Fibroblast of peridontal ligament (primary cell): Measurements from ENCODE around the gene DGCR6.
"Not testable (repeated sequence)": the region's sequence is repeated elsewhere in the genome, so short reads cannot be mapped to it uniquely, and the experiment has no call there.

ENCODE experiments used
- DNase-seq: peaks from one replicate; pipeline ENCODE4 v3.0.0-alpha.2; 2010; ENCODE audit errors: extremely low read depth

The DGCR6 gene

GRCh38 chr22:18905540-18906409 lies at the start of gene DGCR6:
Gene DGCR6 (plus strand): TSS chr22:18906320. CDS start chr22:18906375, 55 bp downstream.
- DNase-seq = no peak

- not testable (repeated sequence) for DNase-seq
Observed at GRCh38 chr22:18859314-18859713, 46.8 kb upstream of the DGCR6 start.

- not testable (repeated sequence) for DNase-seq
Observed at GRCh38 chr22:18881260-18881659, 24.9 kb upstream of the DGCR6 start.

- not testable (repeated sequence) for DNase-seq
Observed at GRCh38 chr22:18884465-18884864, 21.7 kb upstream of the DGCR6 start.

GRCh38 chr22:18888115-18888514 lies 18.0 kb upstream of the DGCR6 start:
- no peak for DNase-seq

GRCh38 chr22:18890510-18891192 lies 15.5 kb upstream of the DGCR6 start:
- not testable (repeated sequence) for DNase-seq

- DNase-seq = not testable (repeated sequence)
Observed at GRCh38 chr22:18893775-18894174, 12.3 kb upstream of the DGCR6 start.

GRCh38 chr22:18896037-18896657 lies 10.0 kb upstream of the DGCR6 start:
- DNase-seq = not testable (repeated sequence)

GRCh38 chr22:18906410-18906745 lies 258 bp downstream of the DGCR6 start:
- DNase-seq = not testable (repeated sequence)

- no peak for DNase-seq
Observed at GRCh38 chr22:18906896-18907295, 776 bp downstream of the DGCR6 start.

- DNase-seq = no peak
Observed at GRCh38 chr22:18909556-18909955, 3.4 kb downstream of the DGCR6 start.

GRCh38 chr22:18911535-18911934 lies 5.4 kb downstream of the DGCR6 start:
- not testable (repeated sequence) for DNase-seq

- DNase-seq = not testable (repeated sequence)
Observed at GRCh38 chr22:18912264-18912946, 6.3 kb downstream of the DGCR6 start.

GRCh38 chr22:18914558-18914957 lies 8.4 kb downstream of the DGCR6 start:
- not testable (repeated sequence) for DNase-seq

GRCh38 chr22:18915550-18915949 lies 9.4 kb downstream of the DGCR6 start:
- not testable (repeated sequence) for DNase-seq

- DNase-seq = not testable (repeated sequence)
Observed at GRCh38 chr22:18917818-18918217, 11.7 kb downstream of the DGCR6 start.

- not testable (repeated sequence) for DNase-seq
Observed at GRCh38 chr22:18920257-18920902, 14.3 kb downstream of the DGCR6 start.

GRCh38 chr22:18925368-18926064 lies 19.4 kb downstream of the DGCR6 start:
- DNase-seq = no peak

- DNase-seq = no peak
Observed at GRCh38 chr22:18927020-18927419, 20.9 kb downstream of the DGCR6 start.

- no peak for DNase-seq
Observed at GRCh38 chr22:18927573-18927972, 21.5 kb downstream of the DGCR6 start.

GRCh38 chr22:18929459-18929858 lies 23.3 kb downstream of the DGCR6 start:
- DNase-seq = no peak
